ENCODE results near the gene TBC1D20. TPM values are rescaled to one million over a fixed set of nuclear protein-coding genes. Genes with fewer than 3 reads are reported as not detected.
A peak's percentile ranks its signal among the peaks of the same experiment; 100 is the strongest.
"Not testable (repeated sequence)": the region's sequence is repeated elsewhere in the genome, so short reads cannot be mapped to it uniquely, and the experiment has no call there.

Gene TBC1D20, protein sequence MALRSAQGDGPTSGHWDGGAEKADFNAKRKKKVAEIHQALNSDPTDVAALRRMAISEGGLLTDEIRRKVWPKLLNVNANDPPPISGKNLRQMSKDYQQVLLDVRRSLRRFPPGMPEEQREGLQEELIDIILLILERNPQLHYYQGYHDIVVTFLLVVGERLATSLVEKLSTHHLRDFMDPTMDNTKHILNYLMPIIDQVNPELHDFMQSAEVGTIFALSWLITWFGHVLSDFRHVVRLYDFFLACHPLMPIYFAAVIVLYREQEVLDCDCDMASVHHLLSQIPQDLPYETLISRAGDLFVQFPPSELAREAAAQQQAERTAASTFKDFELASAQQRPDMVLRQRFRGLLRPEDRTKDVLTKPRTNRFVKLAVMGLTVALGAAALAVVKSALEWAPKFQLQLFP
- 10 to 100 TPM; 36.8 to 38.0 TPM for total RNA-seq

- H3K36me3 Mint-ChIP-seq: peaks cover 7% of the 10 kb centered on the region
- DNase-seq (peak; percentile 95), ATAC-seq (ENCODE audit: low read depth) (peak; percentile 97)
- H3K4me1 Mint-ChIP-seq: peaks cover 34% of the 10 kb centered on the region
- peaks cover 2% of the 10 kb centered on the region for H3K9me3 Mint-ChIP-seq
- H3K27ac Mint-ChIP-seq: peak within 1 kb of the TSS; percentile 94
- peak within 1 kb of the TSS; percentile 94 for H3K4me3 Mint-ChIP-seq
- POLR2A ChIA-PET: interaction anchor here (0.6 to 3.5 kb wide), 11 partner anchors 14 to 152 kb away, joined by 3 to 27 read pairs (median 6); partner anchors contain the start of genes RBCK1 and TRIB3
- peaks cover 3% of the 10 kb centered on the region for H3K27me3 Mint-ChIP-seq
Observed at GRCh38 chr20:462199-462991, at the start of gene TBC1D20. TBC1D20 (minus strand) TSS chr20:462533; CDS start chr20:462405, 128 bp downstream.

DNA sequence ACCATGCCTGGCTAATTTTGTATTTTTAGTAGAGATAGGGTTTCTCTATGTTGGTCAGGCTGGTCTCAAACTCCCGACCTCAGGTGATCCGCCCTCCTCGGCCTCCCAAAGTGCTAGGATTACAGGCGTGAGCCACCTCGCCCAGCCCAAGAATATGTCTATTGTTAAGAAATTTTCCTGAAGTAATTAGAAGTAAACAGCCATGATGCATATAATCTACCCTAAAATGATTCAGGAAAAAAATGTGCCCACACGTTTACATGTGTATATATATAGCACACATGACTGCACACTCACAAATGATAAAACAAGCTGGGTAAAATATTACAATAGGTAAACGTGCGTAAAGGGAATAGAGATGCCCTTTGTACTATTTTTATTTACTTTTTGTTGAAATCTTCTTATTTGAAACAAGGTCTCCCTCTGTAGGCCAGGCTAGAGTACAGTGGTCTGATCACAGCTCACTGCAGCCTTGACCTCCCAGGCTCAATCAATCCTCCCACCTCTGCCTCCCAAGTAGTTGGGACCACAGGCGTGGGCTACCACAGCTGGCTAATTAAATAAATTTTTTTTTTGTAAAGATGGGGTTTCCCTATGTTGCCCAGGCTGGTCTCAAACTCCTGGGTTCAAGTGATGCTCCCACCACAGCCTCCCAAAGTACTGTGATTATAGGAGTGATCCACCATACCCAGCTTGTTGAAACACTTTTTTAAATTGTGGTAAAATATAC lies 48.2 kb upstream of the TBC1D20 start:
- H3K9me3 Mint-ChIP-seq; H3K27me3 Mint-ChIP-seq; H3K27ac Mint-ChIP-seq; DNase-seq; POLR2A ChIA-PET; H3K4me3 Mint-ChIP-seq; ATAC-seq (ENCODE audit: low read depth): not testable (repeated sequence)
- Mint-ChIP-seq H3K4me1 (peaks cover 25% of the 10 kb centered on the region), H3K36me3 (peaks cover 29% of the 10 kb centered on the region)

DNA sequence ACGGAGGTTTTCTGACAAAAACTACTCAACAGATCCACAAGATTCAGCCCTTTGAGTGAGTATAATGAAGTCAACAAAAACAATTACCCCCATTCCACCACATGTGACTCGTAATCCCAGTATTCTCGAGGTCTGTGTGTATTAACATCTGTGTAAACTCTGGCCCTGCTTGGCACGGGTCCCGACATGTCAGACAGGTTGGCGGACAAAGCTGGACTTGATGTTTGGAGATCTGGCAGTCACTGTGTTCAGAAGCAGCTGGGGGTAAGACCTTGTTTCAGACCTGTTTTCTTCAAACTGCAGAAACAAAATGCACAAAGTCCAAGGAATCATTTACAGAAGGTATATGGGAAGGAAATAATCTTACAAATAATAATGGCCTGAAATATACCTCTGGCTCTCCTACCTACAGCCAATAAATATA lies 46.0 kb upstream of the TBC1D20 start:
- ATAC-seq (ENCODE audit: low read depth); H3K27ac Mint-ChIP-seq; H3K27me3 Mint-ChIP-seq; DNase-seq; H3K9me3 Mint-ChIP-seq; H3K4me3 Mint-ChIP-seq: not testable (repeated sequence)
- POLR2A ChIA-PET: interaction anchor here (1.1 kb wide), 1 partner anchor 36 kb away, joined by 3 read pairs; the partner anchor contains the start of gene CSNK2A1
- Mint-ChIP-seq H3K4me1 (peaks cover 17% of the 10 kb centered on the region), H3K36me3 (peaks cover 16% of the 10 kb centered on the region)

DNA sequence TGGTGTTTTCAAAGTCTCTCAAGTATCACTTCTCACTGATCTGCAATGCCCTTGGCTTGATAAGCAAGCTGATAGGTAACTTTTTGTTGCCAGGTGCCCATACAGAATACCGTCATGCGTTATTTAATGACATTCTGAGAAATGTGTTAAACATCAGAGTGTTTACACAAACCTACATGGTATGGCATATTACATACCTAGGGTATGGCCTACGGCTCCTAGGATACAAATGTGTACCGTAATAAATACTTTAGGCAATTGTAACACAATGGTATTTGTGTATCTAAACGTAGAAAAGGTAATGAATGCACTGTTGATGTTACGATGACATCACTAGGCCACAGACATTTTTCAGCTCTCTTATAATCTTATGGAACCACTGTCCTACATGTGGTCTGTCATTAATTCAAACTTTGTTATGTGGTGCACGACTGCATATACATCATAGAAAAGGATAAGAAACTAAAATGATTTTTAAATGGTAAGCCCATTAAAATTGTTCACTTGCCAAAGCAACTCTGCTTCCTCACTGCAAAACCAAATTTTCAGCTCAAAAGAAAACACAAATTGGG lies 45.5 kb upstream of the TBC1D20 start:
- POLR2A ChIA-PET: interaction anchor here (1.1 kb wide), 1 partner anchor 36 kb away, joined by 3 read pairs; the partner anchor contains the start of gene CSNK2A1
- H3K4me1 Mint-ChIP-seq: peaks cover 17% of the 10 kb centered on the region
- no peaks in the 10 kb centered on the region for H3K27me3 Mint-ChIP-seq
- no peak for ATAC-seq (ENCODE audit: low read depth)
- H3K4me3 Mint-ChIP-seq: no peak overlapping the region
- no peaks in the 10 kb centered on the region for H3K9me3 Mint-ChIP-seq
- peaks cover 19% of the 10 kb centered on the region for H3K36me3 Mint-ChIP-seq
- no peak for DNase-seq
- no peak overlapping the region for H3K27ac Mint-ChIP-seq

DNA sequence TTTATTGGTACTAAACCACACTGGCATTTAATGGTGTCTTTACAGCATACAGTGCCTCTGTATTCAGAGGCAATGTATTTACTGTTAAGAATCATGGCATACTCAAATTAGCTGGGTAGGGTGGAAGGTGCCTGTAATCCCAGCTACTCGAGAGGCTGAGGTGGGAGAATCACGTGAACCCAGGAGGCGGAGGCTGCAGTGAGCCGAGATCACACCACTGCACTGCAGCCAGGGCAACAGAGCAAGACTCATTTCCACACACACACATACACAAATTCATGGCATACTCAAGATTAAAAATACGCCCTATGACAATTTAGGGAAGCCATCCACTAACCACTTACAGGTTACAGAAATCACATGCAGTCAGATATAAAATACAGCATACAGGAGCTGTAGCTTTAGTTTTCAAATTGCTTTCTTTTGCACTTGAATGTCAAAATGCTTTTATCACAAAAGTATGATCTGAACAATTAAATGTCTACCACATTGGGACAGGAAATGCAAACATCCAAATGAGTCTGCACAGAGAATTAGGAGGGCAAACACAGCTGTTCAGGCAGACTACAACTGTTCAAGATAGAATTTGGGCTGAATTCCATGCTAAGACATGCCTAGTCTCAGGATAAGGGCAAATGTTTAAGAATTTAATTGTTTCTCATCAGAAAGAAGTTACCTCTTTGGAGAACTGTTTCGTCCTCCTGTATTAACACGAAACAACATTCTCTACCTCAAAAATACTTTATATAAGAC lies 44.8 kb upstream of the TBC1D20 start:
- POLR2A ChIA-PET: no interaction called here
- H3K4me1 Mint-ChIP-seq: peaks cover 17% of the 10 kb centered on the region
- H3K9me3 Mint-ChIP-seq: no peaks in the 10 kb centered on the region
- peak overlapping the region; percentile 24 for H3K27ac Mint-ChIP-seq
- ATAC-seq (ENCODE audit: low read depth) (no peak), DNase-seq (no peak)
- no peak overlapping the region for H3K4me3 Mint-ChIP-seq
- peaks cover 24% of the 10 kb centered on the region for H3K36me3 Mint-ChIP-seq
- no peaks in the 10 kb centered on the region for H3K27me3 Mint-ChIP-seq

DNA sequence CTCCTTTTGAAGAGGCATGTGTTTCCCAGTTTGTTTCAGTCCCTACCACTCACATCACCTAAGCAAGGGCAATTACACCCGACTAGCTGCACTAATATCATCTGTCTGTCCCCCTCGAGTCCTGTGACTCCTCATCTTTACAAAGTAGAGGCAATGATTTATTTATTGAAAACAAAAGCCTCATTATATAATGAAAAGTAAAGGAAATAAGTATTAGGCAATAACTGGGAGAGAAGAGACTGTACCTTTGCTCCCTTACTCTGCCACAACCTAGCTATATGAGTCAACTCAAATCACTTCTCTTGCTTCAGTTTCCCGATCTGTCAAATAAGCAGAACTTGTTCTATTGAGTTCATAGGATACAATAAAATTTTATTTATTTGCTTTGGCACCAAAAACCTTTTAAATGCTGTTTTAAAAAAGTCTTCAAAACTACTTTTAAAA lies 42.3 kb upstream of the TBC1D20 start:
- Mint-ChIP-seq H3K36me3 (peaks cover 19% of the 10 kb centered on the region), H3K4me3 (no peak overlapping the region), H3K27me3 (no peaks in the 10 kb centered on the region), H3K9me3 (no peaks in the 10 kb centered on the region), H3K4me1 (peaks cover 2% of the 10 kb centered on the region), H3K27ac (no peak overlapping the region)
- no peak for DNase-seq
- POLR2A ChIA-PET: no interaction called here
- ATAC-seq (ENCODE audit: low read depth): no peak

- POLR2A ChIA-PET: no interaction called here
- H3K27ac Mint-ChIP-seq: no peak overlapping the region
Observed at GRCh38 chr20:503048-503737, 40.9 kb upstream of the TBC1D20 start.

DNA sequence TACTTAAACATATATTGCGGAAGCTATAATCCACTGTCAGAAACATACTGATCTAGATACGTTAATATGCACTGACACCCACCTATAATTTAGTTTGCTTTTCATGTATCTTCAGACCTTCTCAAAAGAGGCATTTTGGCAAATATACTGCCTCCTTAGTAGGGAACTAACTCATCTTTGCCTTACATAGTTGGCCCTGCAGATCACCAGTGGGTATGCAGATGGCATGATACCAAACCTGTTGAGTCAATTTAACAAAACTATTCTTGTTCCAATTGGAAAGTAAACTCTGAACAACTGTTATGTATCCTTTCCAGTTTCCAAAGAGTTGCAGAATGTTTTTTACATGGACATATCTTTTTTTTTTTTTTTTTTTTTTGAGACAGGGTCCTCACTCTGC lies 35.6 kb upstream of the TBC1D20 start:
- POLR2A ChIA-PET: no interaction called here
- peaks cover 13% of the 10 kb centered on the region for H3K36me3 Mint-ChIP-seq
- H3K27ac Mint-ChIP-seq: no peak overlapping the region
- no peaks in the 10 kb centered on the region for H3K9me3 Mint-ChIP-seq
- no peak overlapping the region for H3K4me3 Mint-ChIP-seq
- H3K27me3 Mint-ChIP-seq: no peaks in the 10 kb centered on the region
- no peak for ATAC-seq (ENCODE audit: low read depth)
- H3K4me1 Mint-ChIP-seq: no peaks in the 10 kb centered on the region
- no peak for DNase-seq

More at GRCh38 chr20:503048-503737, 40.9 kb upstream of the TBC1D20 start:
- DNase-seq (no peak), ATAC-seq (ENCODE audit: low read depth) (no peak)
- no peaks in the 10 kb centered on the region for H3K27me3 Mint-ChIP-seq
- no peaks in the 10 kb centered on the region for H3K4me1 Mint-ChIP-seq
- H3K9me3 Mint-ChIP-seq: no peaks in the 10 kb centered on the region
- H3K4me3 Mint-ChIP-seq: no peak overlapping the region
- H3K36me3 Mint-ChIP-seq: peaks cover 19% of the 10 kb centered on the region

- no peak for ATAC-seq (ENCODE audit: low read depth)
- no peak for DNase-seq
- H3K27ac Mint-ChIP-seq: no peak overlapping the region
- no peaks in the 10 kb centered on the region for H3K27me3 Mint-ChIP-seq
- no peaks in the 10 kb centered on the region for H3K4me1 Mint-ChIP-seq
- no peak overlapping the region for H3K4me3 Mint-ChIP-seq
- H3K36me3 Mint-ChIP-seq: peaks cover 7% of the 10 kb centered on the region
- POLR2A ChIA-PET: no interaction called here
- H3K9me3 Mint-ChIP-seq: no peaks in the 10 kb centered on the region
Observed at GRCh38 chr20:496126-496696, 33.9 kb upstream of the TBC1D20 start.

- no peaks in the 10 kb centered on the region for H3K9me3 Mint-ChIP-seq
- ATAC-seq (ENCODE audit: low read depth) (no peak), DNase-seq (no peak)
- POLR2A ChIA-PET: no interaction called here
- peaks cover 14% of the 10 kb centered on the region for H3K36me3 Mint-ChIP-seq
- H3K27ac Mint-ChIP-seq: no peak overlapping the region
- H3K4me3 Mint-ChIP-seq: no peak overlapping the region
- H3K4me1 Mint-ChIP-seq: no peaks in the 10 kb centered on the region
- H3K27me3 Mint-ChIP-seq: no peaks in the 10 kb centered on the region
Observed at GRCh38 chr20:492159-492558, 29.8 kb upstream of the TBC1D20 start.

DNA sequence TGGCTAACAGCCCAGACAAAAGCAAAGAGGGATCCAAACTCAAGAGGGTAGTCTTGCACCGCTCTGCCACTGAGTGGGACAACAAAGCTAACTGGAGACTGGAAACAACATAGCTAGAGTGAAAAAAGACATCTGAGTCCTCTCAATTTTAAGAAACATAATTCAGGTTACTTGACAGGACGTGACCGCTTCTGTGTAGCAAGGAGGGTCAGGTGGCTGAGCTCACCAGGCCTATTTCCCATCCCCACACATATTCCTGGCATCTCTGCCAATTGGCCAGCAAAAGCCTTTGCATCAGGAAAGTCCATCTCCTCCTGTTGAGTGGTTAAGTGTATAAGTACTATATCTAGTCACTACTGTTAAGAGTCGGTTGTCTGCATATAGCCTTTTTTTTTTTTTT lies 25.3 kb upstream of the TBC1D20 start:
- DNase-seq: no peak

More for the DNA sequence above, 25.3 kb upstream of the TBC1D20 start:
- Mint-ChIP-seq H3K4me3 (no peak overlapping the region), H3K27me3 (no peaks in the 10 kb centered on the region), H3K9me3 (no peaks in the 10 kb centered on the region), H3K36me3 (peaks cover 23% of the 10 kb centered on the region), H3K27ac (no peak overlapping the region), H3K4me1 (no peaks in the 10 kb centered on the region)
- POLR2A ChIA-PET: no interaction called here
- ATAC-seq (ENCODE audit: low read depth): no peak

Measured in activated naive CD8-positive, alpha-beta T cell treated with anti-CD3 and anti-CD28 coated beads, Interleukin-2, amount 10 ng/mL, durations not matched to agents 7 days and 5 days (primary cell).